K562 (cell line): Measurements from ENCODE around the gene MTFMT. TPM values are rescaled to one million over a fixed set of nuclear protein-coding genes. Genes with fewer than 3 reads are reported as not detected.

ENCODE experiments used
- ATAC-seq: fragments of 200-7000 bp; cut with Tn5 transposase; 3 replicates; pipeline ENCODE4 v1.9.1; 2020; ENCODE audit warnings: moderate library complexity
- BruUV-seq: library from RNA; stranded (reverse); fragments of 400-500 nt; replicated peaks from 2 replicates; lab custom pipeline; 2021; lab: Mats Ljungman, UMichigan
- CTCF ChIA-PET: fragments of 300-600 bp; formaldehyde crosslinking; extraction: SDS; loops from one replicate; lab custom pipeline; 2021; ENCODE audit warnings: low intra/inter-chr PET ratio; lab: Yijun Ruan, JAX
- POLR2A ChIA-PET: fragments of 300-600, 350-650 bp; sonication (Branson Sonifier 250); formaldehyde crosslinking; extraction: SDS; loops from one replicate; lab custom pipeline; 2021; ENCODE audit warnings: antibody characterized with exemption, inconsistent platforms; lab: Yijun Ruan, JAX
- DNase-seq, 4 experiments: peaks; one replicate each; pipeline versions ENCODE4 v3.0.0 to v3.0.0-alpha.2; 2011 to 2018; ENCODE audit warnings: low spot score in 3 of 4, mixed read lengths in 3 of 4; ENCODE audit errors: extremely low read depth in 1 of 4
- FAIRE-seq: peaks from 2 replicates; lab custom pipeline; 2011; peaks lifted over from hg19 to GRCh38; lab: Jason Lieb, UNC
- H2AFZ ChIP-seq: 2 replicates; pipeline ENCODE4 v1.6.0; 2011; ENCODE audit warnings: low read depth, low read length, control low read depth, inconsistent platforms
- H3K27ac ChIP-seq: fragments of 200-600 bp; 3 replicates; pipeline ENCODE4 v1.8.0; 2011; ENCODE audit warnings: low read depth, mild to moderate bottlenecking, control low read depth, inconsistent platforms, low read length, moderate library complexity, mixed read lengths; ENCODE audit errors: extremely low read depth
- H3K27me3 ChIP-seq, 2 experiments: fragments of 300-600 bp in 1 of 2; 2 replicates in 1 of 2; 3 replicates in 1 of 2; pipeline versions ENCODE4 v1.6.0 to v1.8.0; 2011; ENCODE audit warnings: inconsistent platforms in 2 of 2, low read length in 2 of 2, mild to moderate bottlenecking in 1 of 2, mixed read lengths in 1 of 2, moderate library complexity in 1 of 2; ENCODE audit not compliant: control insufficient read depth in 2 of 2, insufficient read depth in 2 of 2
- H3K36me3 ChIP-seq: fragments of 300-600 bp; 3 replicates; pipeline ENCODE4 v1.8.0; 2011; ENCODE audit warnings: mild to moderate bottlenecking, low read length, inconsistent platforms; ENCODE audit not compliant: control insufficient read depth, insufficient read depth
- H3K4me1 ChIP-seq, 2 experiments: fragments of 200-600 bp in 1 of 2; replicated peaks in 1 of 2; 2 replicates in 1 of 2; 3 replicates in 1 of 2; pipeline versions ENCODE4 v1.5.1 to v1.8.0; 2011; ENCODE audit warnings: inconsistent platforms in 2 of 2, low read length in 2 of 2, mild to moderate bottlenecking in 1 of 2, mixed read lengths in 1 of 2, moderate library complexity in 1 of 2; ENCODE audit not compliant: control insufficient read depth in 2 of 2, insufficient read depth in 2 of 2
- H3K4me2 ChIP-seq: 2 replicates; pipeline ENCODE4 v1.6.1; 2011; ENCODE audit warnings: low read length, control low read depth, inconsistent platforms, mixed read lengths; ENCODE audit not compliant: insufficient read depth
- H3K4me3 ChIP-seq: fragments of 200-600 bp; sonication (generic), shearing (Covaris generic); 2 replicates; pipeline ENCODE4 v1.5.1; 2016; ENCODE audit warnings: control low read depth, inconsistent platforms
- H3K79me2 ChIP-seq: fragments of 200-600 bp; 3 replicates; pipeline ENCODE4 v1.8.0; 2011; ENCODE audit warnings: low read length, inconsistent platforms; ENCODE audit not compliant: control insufficient read depth, insufficient read depth
- H3K9ac ChIP-seq, 2 experiments: 2 replicates each; pipeline versions ENCODE4 v1.6.0 to v1.6.1; 2011; ENCODE audit warnings: low read depth in 2 of 2, low read length in 2 of 2, control low read depth in 1 of 2, inconsistent platforms in 1 of 2, mild to moderate bottlenecking in 1 of 2, mixed read lengths in 1 of 2; ENCODE audit not compliant: insufficient read depth in 1 of 2
- H3K9me1 ChIP-seq: one replicate; pipeline ENCODE4 v1.6.0; 2011; ENCODE audit warnings: inconsistent platforms, mild to moderate bottlenecking, low read length, moderate library complexity; ENCODE audit not compliant: control insufficient read depth, insufficient read depth
- H3K9me3 ChIP-seq: replicated peaks from 2 replicates; pipeline ENCODE4 v1.5.1; 2011; ENCODE audit warnings: low read depth, low read length, inconsistent platforms; ENCODE audit not compliant: control insufficient read depth, insufficient read depth
- H4K20me1 ChIP-seq: replicated peaks from 2 replicates; pipeline ENCODE4 v1.6.1; 2011; ENCODE audit warnings: low read length, inconsistent platforms, mixed read lengths; ENCODE audit not compliant: control insufficient read depth, insufficient read depth
- CREBBP ChIP-seq: IDR thresholded peaks from one replicate; pipeline ENCODE4 v1.6.1; 2012; ENCODE audit warnings: low read depth, mild to moderate bottlenecking, control low read depth, inconsistent platforms, low read length
- DIDO1 ChIP-seq: fragments of 450-650 bp; IDR thresholded peaks from 2 replicates; pipeline ENCODE4 v1.6.1; 2016; ENCODE audit warnings: low read depth, missing biosample characterization, missing genetic modification characterization
- ESRRA ChIP-seq: fragments of 450-650 bp; IDR thresholded peaks from 2 replicates; pipeline ENCODE4 v1.6.1; 2014; ENCODE audit warnings: low read depth, mild to moderate bottlenecking, moderate library complexity, borderline replicate concordance
- MEF2D ChIP-seq: conservative IDR thresholded peaks from 2 replicates; pipeline ENCODE4 v1.6.1; 2016; ENCODE audit warnings: low read depth, missing genetic modification characterization, missing compliant biosample characterization
- PCBP1 ChIP-seq: fragments of 200-400 bp; formaldehyde crosslinking; IDR thresholded peaks from 2 replicates; pipeline ENCODE4 v1.6.1; 2018; ENCODE audit warnings: mild to moderate bottlenecking, low read depth, low read length; ENCODE audit not compliant: poor library complexity, severe bottlenecking
- POLR2AphosphoS2 ChIP-seq: IDR thresholded peaks from 2 replicates; pipeline ENCODE4 v1.6.1; 2012; ENCODE audit warnings: low read length, improper control_type of control experiment
- PTRF ChIP-seq: fragments of 450-650 bp; IDR thresholded peaks from 2 replicates; pipeline ENCODE4 v1.6.1; 2016; ENCODE audit warnings: mild to moderate bottlenecking, missing genetic modification characterization, missing compliant biosample characterization
- SMARCA4 ChIP-seq: fragments of 450-650 bp; IDR thresholded peaks from 2 replicates; pipeline ENCODE4 v1.6.1; 2016
- TRIM28 ChIP-seq: fragments of 450-650 bp; IDR thresholded peaks from 2 replicates; pipeline ENCODE4 v1.6.1; 2017
- ZFP30 ChIP-seq: fragments of 250-450 bp; sonication (Bioruptor Pico); IDR thresholded peaks from 2 replicates; pipeline ENCODE4 v1.8.0; 2022; ENCODE audit warnings: moderate library complexity, mild to moderate bottlenecking, inconsistent platforms, borderline replicate concordance
- ZNF133 ChIP-seq: fragments of 250-450 bp; sonication (Bioruptor Pico); IDR thresholded peaks from 2 replicates; pipeline ENCODE4 v1.4.0; 2020; ENCODE audit warnings: mild to moderate bottlenecking
- WGBS: fragments of 100-300 bp; shearing (Covaris generic); methylation state at CpG from one replicate; pipeline ENCODE4 v1.1.6; 2016; ENCODE audit warnings: low coverage, mixed read lengths; ENCODE audit not compliant: insufficient coverage; ENCODE audit errors: missing lambda C conversion rate; 5-methylcytosine and 5-hydroxymethylcytosine counted together
- in situ Hi-C: fragments of 300-500 bp; cut with MboI; formaldehyde crosslinking; loops from 4 replicates; pipeline ENCODE4 v1.15.0; 2018; ENCODE audit warnings: inconsistent platforms, mixed read lengths
- intact Hi-C: fragments of 100-400 bp; cut with micrococcal nuclease; formaldehyde crosslinking; loops from 2 replicates; pipeline ENCODE4 v1.14.2; 2022
- polyA plus RNA-seq, 8 experiments: library from polyadenylated mRNA; depleted of rRNA in 4 of 8; stranded (reverse) in 5 of 8; unstranded in 3 of 8; fragments of >200 nt; fragmentation: Nextera tagmentation in 2 of 8; fragmentation: Illumina TruSeq in 1 of 8; extraction: Ambion mirVana in 2 of 8; extraction: Trizol in 1 of 8; gene quantifications; 2 replicates each; pipeline versions ENCODE4 v1.2.1 to v1.2.3, GENCODE V29; 2011 to 2014; ENCODE audit warnings: inconsistent platforms in 1 of 8, missing spikeins in 1 of 8
- total RNA-seq, 7 experiments: library from RNA; depleted of rRNA in 6 of 7; stranded (reverse); fragments of >200 nt in 6 of 7; fragmentation: Illumina TruSeq in 2 of 7; extraction: Trizol in 2 of 7; gene quantifications; 2 replicates each; pipeline versions ENCODE4 v1.2.1 to v1.2.3, GENCODE V29; 2011 to 2021; ENCODE audit warnings: low replicate concordance in 1 of 7
- TF ChIP-seq, protein P1 (sequence below): fragments of 450-650 bp; IDR thresholded peaks from 2 replicates; pipeline ENCODE4 v1.6.1; 2018; ENCODE audit not compliant: partially characterized antibody
- TF ChIP-seq, protein P2 (sequence below), 2 experiments: fragments of 450-650 bp in 1 of 2; sonication (generic) in 1 of 2; formaldehyde crosslinking in 1 of 2; IDR thresholded peaks in 1 of 2; conservative IDR thresholded peaks in 1 of 2; 2 replicates each; pipeline versions ENCODE4 v1.6.1 to v1.8.1; 2016 to 2023; ENCODE audit warnings: mild to moderate bottlenecking in 2 of 2, moderate library complexity in 2 of 2, inconsistent platforms in 1 of 2, missing genetic modification reagents in 1 of 2
- TF ChIP-seq, protein P3 (sequence below): sonication (generic); formaldehyde crosslinking; IDR thresholded peaks from 2 replicates; pipeline ENCODE4 v1.8.0; 2023; ENCODE audit warnings: mild to moderate bottlenecking, missing genetic modification reagents

Gene MTFMT
- total and polyA plus RNA-seq, 9 of the 15 experiments (the other 6 are each of a cell fraction or from before 2014, with no cell fraction given), result 1.4 to 31.1 (median 16.2) TPM

DNA sequence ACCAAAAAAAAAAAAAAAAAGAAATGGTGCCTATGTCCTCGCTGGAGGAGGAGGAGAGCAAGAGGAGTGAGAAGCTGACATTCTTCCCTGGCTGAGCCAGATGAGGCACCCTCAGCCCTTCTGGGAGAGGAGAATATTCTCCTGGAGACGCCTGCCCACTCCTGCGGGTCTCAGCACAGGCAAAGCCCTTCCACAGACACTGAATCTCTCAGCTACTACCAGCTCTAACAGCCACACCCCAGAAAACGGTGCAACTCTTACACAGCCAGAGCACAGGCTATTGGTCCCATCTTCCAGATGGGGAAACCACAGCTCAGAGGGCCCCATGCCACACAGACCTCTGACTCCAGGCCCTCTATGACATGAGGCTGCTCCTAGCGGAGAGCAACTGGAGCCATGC, 32.6 kb upstream of the MTFMT start:
- no TSS peak for BruUV-seq
- no peak for DNase-seq
- ChIA-PET CTCF (no interaction called here), POLR2A (interaction anchor here (0.7 to 1.2 kb wide), 2 partner anchors 87 to 243 kb away, joined by 3 to 6 read pairs; partner anchors contain the start of gene RNU5B-1)
- H3K4me2 ChIP-seq, result no peak overlapping the region
- in situ Hi-C loops (no loop called here), intact Hi-C loops (no loop called here)
- no peak overlapping the region for H2AFZ ChIP-seq
- H3K9me1 ChIP-seq, result no peaks in the 10 kb centered on the region
- no peaks in the 10 kb centered on the region; the same call in 1 of the 2 replicates for H4K20me1 ChIP-seq
- no peak overlapping the region for H3K4me3 ChIP-seq
- H3K36me3 ChIP-seq, result no peaks in the 10 kb centered on the region
- H3K9me3 ChIP-seq, result no peaks in the 10 kb centered on the region
- H3K4me1 ChIP-seq, result no peaks in the 10 kb centered on the region
- TF ChIP-seq CREBBP (no peak), MEF2D (no peak), ZNF133 (no peak), POLR2AphosphoS2 (no peak), TRIM28 (no peak), PTRF (tag) (no peak), ZFP30 (CRISPR knock-in tag) (no peak), SMARCA4 (no peak), DIDO1 (tag) (no peak), PCBP1 (no peak), ESRRA (no peak)
- TF ChIP-seq, protein P1, sequence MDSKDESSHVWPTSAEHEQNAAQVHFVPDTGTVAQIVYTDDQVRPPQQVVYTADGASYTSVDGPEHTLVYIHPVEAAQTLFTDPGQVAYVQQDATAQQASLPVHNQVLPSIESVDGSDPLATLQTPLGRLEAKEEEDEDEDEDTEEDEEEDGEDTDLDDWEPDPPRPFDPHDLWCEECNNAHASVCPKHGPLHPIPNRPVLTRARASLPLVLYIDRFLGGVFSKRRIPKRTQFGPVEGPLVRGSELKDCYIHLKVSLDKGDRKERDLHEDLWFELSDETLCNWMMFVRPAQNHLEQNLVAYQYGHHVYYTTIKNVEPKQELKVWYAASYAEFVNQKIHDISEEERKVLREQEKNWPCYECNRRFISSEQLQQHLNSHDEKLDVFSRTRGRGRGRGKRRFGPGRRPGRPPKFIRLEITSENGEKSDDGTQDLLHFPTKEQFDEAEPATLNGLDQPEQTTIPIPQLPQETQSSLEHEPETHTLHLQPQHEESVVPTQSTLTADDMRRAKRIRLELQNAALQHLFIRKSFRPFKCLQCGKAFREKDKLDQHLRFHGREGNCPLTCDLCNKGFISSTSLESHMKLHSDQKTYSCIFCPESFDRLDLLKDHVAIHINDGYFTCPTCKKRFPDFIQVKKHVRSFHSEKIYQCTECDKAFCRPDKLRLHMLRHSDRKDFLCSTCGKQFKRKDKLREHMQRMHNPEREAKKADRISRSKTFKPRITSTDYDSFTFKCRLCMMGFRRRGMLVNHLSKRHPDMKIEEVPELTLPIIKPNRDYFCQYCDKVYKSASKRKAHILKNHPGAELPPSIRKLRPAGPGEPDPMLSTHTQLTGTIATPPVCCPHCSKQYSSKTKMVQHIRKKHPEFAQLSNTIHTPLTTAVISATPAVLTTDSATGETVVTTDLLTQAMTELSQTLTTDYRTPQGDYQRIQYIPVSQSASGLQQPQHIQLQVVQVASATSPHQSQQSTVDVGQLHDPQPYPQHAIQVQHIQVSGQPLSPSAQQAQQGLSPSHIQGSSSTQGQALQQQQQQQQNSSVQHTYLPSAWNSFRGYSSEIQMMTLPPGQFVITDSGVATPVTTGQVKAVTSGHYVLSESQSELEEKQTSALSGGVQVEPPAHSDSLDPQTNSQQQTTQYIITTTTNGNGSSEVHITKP, result no peak
- TF ChIP-seq, protein P2, sequence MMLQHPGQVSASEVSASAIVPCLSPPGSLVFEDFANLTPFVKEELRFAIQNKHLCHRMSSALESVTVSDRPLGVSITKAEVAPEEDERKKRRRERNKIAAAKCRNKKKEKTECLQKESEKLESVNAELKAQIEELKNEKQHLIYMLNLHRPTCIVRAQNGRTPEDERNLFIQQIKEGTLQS (IDR thresholded peaks at IDR 0.05), result no peak
- TF ChIP-seq, protein P2 (CRISPR knock-in tag; conservative IDR thresholded peaks at IDR 0.05), result no peak
- TF ChIP-seq, protein P3, sequence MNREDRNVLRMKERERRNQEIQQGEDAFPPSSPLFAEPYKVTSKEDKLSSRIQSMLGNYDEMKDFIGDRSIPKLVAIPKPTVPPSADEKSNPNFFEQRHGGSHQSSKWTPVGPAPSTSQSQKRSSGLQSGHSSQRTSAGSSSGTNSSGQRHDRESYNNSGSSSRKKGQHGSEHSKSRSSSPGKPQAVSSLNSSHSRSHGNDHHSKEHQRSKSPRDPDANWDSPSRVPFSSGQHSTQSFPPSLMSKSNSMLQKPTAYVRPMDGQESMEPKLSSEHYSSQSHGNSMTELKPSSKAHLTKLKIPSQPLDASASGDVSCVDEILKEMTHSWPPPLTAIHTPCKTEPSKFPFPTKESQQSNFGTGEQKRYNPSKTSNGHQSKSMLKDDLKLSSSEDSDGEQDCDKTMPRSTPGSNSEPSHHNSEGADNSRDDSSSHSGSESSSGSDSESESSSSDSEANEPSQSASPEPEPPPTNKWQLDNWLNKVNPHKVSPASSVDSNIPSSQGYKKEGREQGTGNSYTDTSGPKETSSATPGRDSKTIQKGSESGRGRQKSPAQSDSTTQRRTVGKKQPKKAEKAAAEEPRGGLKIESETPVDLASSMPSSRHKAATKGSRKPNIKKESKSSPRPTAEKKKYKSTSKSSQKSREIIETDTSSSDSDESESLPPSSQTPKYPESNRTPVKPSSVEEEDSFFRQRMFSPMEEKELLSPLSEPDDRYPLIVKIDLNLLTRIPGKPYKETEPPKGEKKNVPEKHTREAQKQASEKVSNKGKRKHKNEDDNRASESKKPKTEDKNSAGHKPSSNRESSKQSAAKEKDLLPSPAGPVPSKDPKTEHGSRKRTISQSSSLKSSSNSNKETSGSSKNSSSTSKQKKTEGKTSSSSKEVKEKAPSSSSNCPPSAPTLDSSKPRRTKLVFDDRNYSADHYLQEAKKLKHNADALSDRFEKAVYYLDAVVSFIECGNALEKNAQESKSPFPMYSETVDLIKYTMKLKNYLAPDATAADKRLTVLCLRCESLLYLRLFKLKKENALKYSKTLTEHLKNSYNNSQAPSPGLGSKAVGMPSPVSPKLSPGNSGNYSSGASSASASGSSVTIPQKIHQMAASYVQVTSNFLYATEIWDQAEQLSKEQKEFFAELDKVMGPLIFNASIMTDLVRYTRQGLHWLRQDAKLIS, result no peak
- FAIRE-seq, result no peak
- peaks cover 28 to 61% of the 10 kb centered on the region in 2 experiments for H3K27me3 ChIP-seq
- no peak for ATAC-seq
- H3K79me2 ChIP-seq, result no peaks in the 10 kb centered on the region
- H3K9ac ChIP-seq, result no peak overlapping the region
- 16% methylated on average over 4 of the region's 5 CpGs for WGBS
- no peak overlapping the region for H3K27ac ChIP-seq
